Liver (tissue), 9 donors: ENCODE data around the gene METTL15. TPM values are rescaled to one million over a fixed set of nuclear protein-coding genes. Genes with fewer than 3 reads are reported as not detected.
A peak's percentile ranks its signal among the peaks of the same experiment; 100 is the strongest.

Experiments
- DNase-seq: peaks from one replicate; pipeline ENCODE4 v3.0.0-alpha.2; 2017; ENCODE audit warnings: low spot score
- H3K27ac ChIP-seq, 2 donors: one replicate each; pipeline ENCODE4 v1.7.0; 2013; ENCODE audit warnings: inconsistent platforms in 2 of 2, low read length in 2 of 2, control low read depth in 1 of 2, low read depth in 1 of 2, mild to moderate bottlenecking in 1 of 2
- H3K27me3 ChIP-seq, 4 donors: one replicate each; pipeline versions ENCODE4 v1.6.1 to v1.7.0; 2013; ENCODE audit warnings: low read length in 3 of 4, inconsistent platforms in 1 of 4, mild to moderate bottlenecking in 1 of 4, moderate library complexity in 1 of 4; ENCODE audit not compliant: control insufficient read depth in 4 of 4, insufficient read depth in 4 of 4
- H3K36me3 ChIP-seq, 4 donors: one replicate each; pipeline versions ENCODE4 v1.6.1 to v1.7.0; 2013; ENCODE audit warnings: low read length in 3 of 4, mild to moderate bottlenecking in 3 of 4, low read depth in 1 of 4, moderate library complexity in 1 of 4; ENCODE audit not compliant: control insufficient read depth in 4 of 4, insufficient read depth in 3 of 4
- H3K4me1 ChIP-seq, 4 donors: one replicate each; pipeline versions ENCODE4 v1.6.1 to v1.7.0; 2013; ENCODE audit warnings: low read length in 3 of 4, mild to moderate bottlenecking in 3 of 4, moderate library complexity in 1 of 4; ENCODE audit not compliant: control insufficient read depth in 4 of 4, insufficient read depth in 4 of 4
- H3K4me3 ChIP-seq, 3 donors: one replicate each; pipeline versions ENCODE4 v1.6.1 to v1.7.0; 2013; ENCODE audit warnings: low read length in 3 of 3, control low read depth in 1 of 3, low read depth in 1 of 3, mild to moderate bottlenecking in 1 of 3
- H3K9ac ChIP-seq, 2 donors: one replicate each; pipeline ENCODE4 v1.7.0; 2013; ENCODE audit warnings: low read length in 2 of 2, mild to moderate bottlenecking in 2 of 2, moderate library complexity in 2 of 2, control low read depth in 1 of 2, low read depth in 1 of 2
- H3K9me3 ChIP-seq, 4 donors: one replicate each; pipeline versions ENCODE4 v1.6.1 to v1.7.0; 2013; ENCODE audit warnings: low read length in 3 of 4; ENCODE audit not compliant: control insufficient read depth in 4 of 4
- EGR1 ChIP-seq, 2 donors: IDR thresholded peaks; 2 replicates each; pipeline ENCODE4 v1.6.1; 2016 to 2018; ENCODE audit warnings: antibody characterized with exemption in 2 of 2, low read depth in 2 of 2
- FOXA1 ChIP-seq: IDR thresholded peaks from 2 replicates; pipeline ENCODE4 v1.6.1; 2016; ENCODE audit warnings: antibody characterized with exemption
- FOXA2 ChIP-seq: IDR thresholded peaks from 2 replicates; pipeline ENCODE4 v1.6.1; 2016; ENCODE audit warnings: antibody characterized with exemption
- GABPA ChIP-seq, 2 donors: IDR thresholded peaks in 1 of 2; conservative IDR thresholded peaks in 1 of 2; 2 replicates each; pipeline ENCODE4 v1.6.1; 2016; ENCODE audit warnings: antibody characterized with exemption in 2 of 2, mild to moderate bottlenecking in 1 of 2, moderate library complexity in 1 of 2
- HNF4A ChIP-seq, 2 donors: conservative IDR thresholded peaks; 2 replicates each; pipeline ENCODE4 v1.6.1; 2016; ENCODE audit warnings: antibody characterized with exemption in 2 of 2, mild to moderate bottlenecking in 2 of 2
- HNF4G ChIP-seq: IDR thresholded peaks from 2 replicates; pipeline ENCODE4 v1.6.1; 2016; ENCODE audit warnings: antibody characterized with exemption
- JUND ChIP-seq, 2 donors: IDR thresholded peaks; 2 replicates each; pipeline ENCODE4 v1.6.1; 2016; ENCODE audit warnings: antibody characterized with exemption in 2 of 2
- NR2F2 ChIP-seq: IDR thresholded peaks from 2 replicates; pipeline ENCODE4 v1.6.1; 2016; ENCODE audit warnings: antibody characterized with exemption
- RAD21 ChIP-seq, 2 donors: IDR thresholded peaks; 2 replicates each; pipeline ENCODE4 v1.6.1; 2016; ENCODE audit warnings: antibody characterized with exemption in 2 of 2, mild to moderate bottlenecking in 2 of 2
- RXRA ChIP-seq, 2 donors: IDR thresholded peaks; 2 replicates each; pipeline ENCODE4 v1.6.1; 2017 to 2018; ENCODE audit warnings: antibody characterized with exemption in 2 of 2, mild to moderate bottlenecking in 1 of 2
- SP1 ChIP-seq: IDR thresholded peaks from 2 replicates; pipeline ENCODE4 v1.6.1; 2018; ENCODE audit warnings: antibody characterized with exemption, mild to moderate bottlenecking
- TAF1 ChIP-seq: conservative IDR thresholded peaks from 2 replicates; pipeline ENCODE4 v1.6.1; 2016; ENCODE audit warnings: antibody characterized with exemption, mild to moderate bottlenecking
- YY1 ChIP-seq: IDR thresholded peaks from 2 replicates; pipeline ENCODE4 v1.6.1; 2016; ENCODE audit warnings: antibody characterized with exemption, mild to moderate bottlenecking
- WGBS: extraction: QIAGEN DNeasy Blood & Tissue Kit; methylation state at CpG from one replicate; pipeline ENCODE4 v1.1.7; 2013; 5-methylcytosine and 5-hydroxymethylcytosine counted together
- polyA plus RNA-seq, 2 donors: library from polyadenylated mRNA; stranded (reverse) in 1 of 2; unstranded in 1 of 2; fragments of 200-250 nt in 1 of 2; fragments of >200 nt in 1 of 2; fragmentation: Nextera tagmentation in 1 of 2; extraction: Ambion mirVana in 1 of 2; gene quantifications; one replicate each; pipeline versions ENCODE4 v1.2.1 to v1.2.3, GENCODE V29; 2013 to 2015
- total RNA-seq, 2 donors: library from RNA; depleted of rRNA; stranded (reverse); fragments of >200 nt; gene quantifications; one replicate each; pipeline ENCODE4 v1.2.3, GENCODE V29; 2014
- TF ChIP-seq, protein P1 (sequence below): IDR thresholded peaks from 2 replicates; pipeline ENCODE4 v1.6.1; 2016; ENCODE audit warnings: antibody characterized with exemption
- TF ChIP-seq, protein P2 (sequence below): IDR thresholded peaks from 2 replicates; pipeline ENCODE4 v1.6.1; 2016; ENCODE audit warnings: antibody characterized with exemption, mild to moderate bottlenecking
- TF ChIP-seq, protein P3 (sequence below): fragments of 150-350 bp; IDR thresholded peaks from 2 replicates; pipeline ENCODE4 v1.5.1; 2017; ENCODE audit warnings: improper control_type of control experiment, low read depth, low read length; ENCODE audit not compliant: missing input control
- TF ChIP-seq, protein P4 (sequence below): IDR thresholded peaks from 2 replicates; pipeline ENCODE4 v1.6.1; 2016; ENCODE audit warnings: antibody characterized with exemption
- TF ChIP-seq, protein P5 (sequence below): IDR thresholded peaks from 2 replicates; pipeline ENCODE4 v1.6.1; 2016; ENCODE audit warnings: antibody characterized with exemption
- donor health status: healthy.
- donor health status: healthy.
- donor health status: healthy.
- donor health status: healthy.
- donor health status: healthy.

METTL15 gene
- total and polyA plus RNA-seq, 4 donors = 4.1 to 11.5 (median 8.1) TPM

DNA sequence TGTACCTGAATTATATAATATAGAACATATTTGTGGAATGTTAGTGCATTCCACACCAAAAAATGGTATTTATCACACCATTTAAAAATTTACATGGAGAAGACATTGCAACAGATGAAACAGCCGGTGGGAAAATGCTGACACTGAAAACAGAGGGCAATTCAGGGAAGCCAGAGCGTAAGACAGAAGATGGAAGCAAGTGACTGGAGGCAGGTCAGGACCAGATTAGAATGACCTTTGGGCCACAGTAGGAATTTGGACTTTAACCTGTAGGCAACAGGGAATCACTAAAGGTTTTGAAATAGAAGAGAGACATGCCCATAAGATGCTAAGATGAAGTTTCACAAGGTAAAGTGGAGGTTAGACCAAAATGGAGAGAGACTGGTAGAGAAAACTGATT, 60.5 kb downstream of the METTL15 start:
- no peak for DNase-seq

More for the DNA sequence above, 60.5 kb downstream of the METTL15 start:
- Histone ChIP-seq H3K27me3 (no peaks in the 10 kb centered on the region), H3K9ac (no peak overlapping the region), H3K4me3 (no peak overlapping the region), H3K27ac (no peak overlapping the region), H3K4me1 (no peaks in the 10 kb centered on the region), H3K36me3 (peaks cover 0 to 4% (median 2%) of the 10 kb centered on the region in 4 donors), H3K9me3 (peaks cover 0 to 1% (median 0%) of the 10 kb centered on the region in 4 donors)
- WGBS = 51% methylated on average over 2 of the region's 2 CpGs
- TF ChIP-seq RXRA (IDR thresholded peaks at IDR 0.05) (peak in 1 of 2 donors; percentile 39), HNF4G (peak; percentile 51), FOXA1 (no peak), JUND (IDR thresholded peaks at IDR 0.05) (no peak), EGR1 (IDR thresholded peaks at IDR 0.05; ENCODE audit: low read depth in 2 of 2) (no peak), FOXA2 (no peak), HNF4A (conservative IDR thresholded peaks at IDR 0.05) (peak; percentile 77 to 90), GABPA (IDR thresholded peaks at IDR 0.05 in 1 of 2, conservative IDR thresholded peaks at IDR 0.05 in 1 of 2) (no peak), SP1 (no peak), TAF1 (no peak), RAD21 (IDR thresholded peaks at IDR 0.05) (no peak), NR2F2 (peak; percentile 20), YY1 (no peak)
- TF ChIP-seq, protein P1, sequence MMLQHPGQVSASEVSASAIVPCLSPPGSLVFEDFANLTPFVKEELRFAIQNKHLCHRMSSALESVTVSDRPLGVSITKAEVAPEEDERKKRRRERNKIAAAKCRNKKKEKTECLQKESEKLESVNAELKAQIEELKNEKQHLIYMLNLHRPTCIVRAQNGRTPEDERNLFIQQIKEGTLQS = no peak
- TF ChIP-seq, protein P2, sequence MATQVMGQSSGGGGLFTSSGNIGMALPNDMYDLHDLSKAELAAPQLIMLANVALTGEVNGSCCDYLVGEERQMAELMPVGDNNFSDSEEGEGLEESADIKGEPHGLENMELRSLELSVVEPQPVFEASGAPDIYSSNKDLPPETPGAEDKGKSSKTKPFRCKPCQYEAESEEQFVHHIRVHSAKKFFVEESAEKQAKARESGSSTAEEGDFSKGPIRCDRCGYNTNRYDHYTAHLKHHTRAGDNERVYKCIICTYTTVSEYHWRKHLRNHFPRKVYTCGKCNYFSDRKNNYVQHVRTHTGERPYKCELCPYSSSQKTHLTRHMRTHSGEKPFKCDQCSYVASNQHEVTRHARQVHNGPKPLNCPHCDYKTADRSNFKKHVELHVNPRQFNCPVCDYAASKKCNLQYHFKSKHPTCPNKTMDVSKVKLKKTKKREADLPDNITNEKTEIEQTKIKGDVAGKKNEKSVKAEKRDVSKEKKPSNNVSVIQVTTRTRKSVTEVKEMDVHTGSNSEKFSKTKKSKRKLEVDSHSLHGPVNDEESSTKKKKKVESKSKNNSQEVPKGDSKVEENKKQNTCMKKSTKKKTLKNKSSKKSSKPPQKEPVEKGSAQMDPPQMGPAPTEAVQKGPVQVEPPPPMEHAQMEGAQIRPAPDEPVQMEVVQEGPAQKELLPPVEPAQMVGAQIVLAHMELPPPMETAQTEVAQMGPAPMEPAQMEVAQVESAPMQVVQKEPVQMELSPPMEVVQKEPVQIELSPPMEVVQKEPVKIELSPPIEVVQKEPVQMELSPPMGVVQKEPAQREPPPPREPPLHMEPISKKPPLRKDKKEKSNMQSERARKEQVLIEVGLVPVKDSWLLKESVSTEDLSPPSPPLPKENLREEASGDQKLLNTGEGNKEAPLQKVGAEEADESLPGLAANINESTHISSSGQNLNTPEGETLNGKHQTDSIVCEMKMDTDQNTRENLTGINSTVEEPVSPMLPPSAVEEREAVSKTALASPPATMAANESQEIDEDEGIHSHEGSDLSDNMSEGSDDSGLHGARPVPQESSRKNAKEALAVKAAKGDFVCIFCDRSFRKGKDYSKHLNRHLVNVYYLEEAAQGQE = no peak
- TF ChIP-seq, protein P3, sequence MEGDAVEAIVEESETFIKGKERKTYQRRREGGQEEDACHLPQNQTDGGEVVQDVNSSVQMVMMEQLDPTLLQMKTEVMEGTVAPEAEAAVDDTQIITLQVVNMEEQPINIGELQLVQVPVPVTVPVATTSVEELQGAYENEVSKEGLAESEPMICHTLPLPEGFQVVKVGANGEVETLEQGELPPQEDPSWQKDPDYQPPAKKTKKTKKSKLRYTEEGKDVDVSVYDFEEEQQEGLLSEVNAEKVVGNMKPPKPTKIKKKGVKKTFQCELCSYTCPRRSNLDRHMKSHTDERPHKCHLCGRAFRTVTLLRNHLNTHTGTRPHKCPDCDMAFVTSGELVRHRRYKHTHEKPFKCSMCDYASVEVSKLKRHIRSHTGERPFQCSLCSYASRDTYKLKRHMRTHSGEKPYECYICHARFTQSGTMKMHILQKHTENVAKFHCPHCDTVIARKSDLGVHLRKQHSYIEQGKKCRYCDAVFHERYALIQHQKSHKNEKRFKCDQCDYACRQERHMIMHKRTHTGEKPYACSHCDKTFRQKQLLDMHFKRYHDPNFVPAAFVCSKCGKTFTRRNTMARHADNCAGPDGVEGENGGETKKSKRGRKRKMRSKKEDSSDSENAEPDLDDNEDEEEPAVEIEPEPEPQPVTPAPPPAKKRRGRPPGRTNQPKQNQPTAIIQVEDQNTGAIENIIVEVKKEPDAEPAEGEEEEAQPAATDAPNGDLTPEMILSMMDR = no peak
- TF ChIP-seq, protein P4, sequence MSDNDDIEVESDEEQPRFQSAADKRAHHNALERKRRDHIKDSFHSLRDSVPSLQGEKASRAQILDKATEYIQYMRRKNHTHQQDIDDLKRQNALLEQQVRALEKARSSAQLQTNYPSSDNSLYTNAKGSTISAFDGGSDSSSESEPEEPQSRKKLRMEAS = no peak
- TF ChIP-seq, protein P5, sequence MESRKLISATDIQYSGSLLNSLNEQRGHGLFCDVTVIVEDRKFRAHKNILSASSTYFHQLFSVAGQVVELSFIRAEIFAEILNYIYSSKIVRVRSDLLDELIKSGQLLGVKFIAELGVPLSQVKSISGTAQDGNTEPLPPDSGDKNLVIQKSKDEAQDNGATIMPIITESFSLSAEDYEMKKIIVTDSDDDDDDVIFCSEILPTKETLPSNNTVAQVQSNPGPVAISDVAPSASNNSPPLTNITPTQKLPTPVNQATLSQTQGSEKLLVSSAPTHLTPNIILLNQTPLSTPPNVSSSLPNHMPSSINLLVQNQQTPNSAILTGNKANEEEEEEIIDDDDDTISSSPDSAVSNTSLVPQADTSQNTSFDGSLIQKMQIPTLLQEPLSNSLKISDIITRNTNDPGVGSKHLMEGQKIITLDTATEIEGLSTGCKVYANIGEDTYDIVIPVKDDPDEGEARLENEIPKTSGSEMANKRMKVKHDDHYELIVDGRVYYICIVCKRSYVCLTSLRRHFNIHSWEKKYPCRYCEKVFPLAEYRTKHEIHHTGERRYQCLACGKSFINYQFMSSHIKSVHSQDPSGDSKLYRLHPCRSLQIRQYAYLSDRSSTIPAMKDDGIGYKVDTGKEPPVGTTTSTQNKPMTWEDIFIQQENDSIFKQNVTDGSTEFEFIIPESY = no peak
